Neural cell (in vitro differentiated cells): Measurements from ENCODE around the gene NF1. TPM values are rescaled to one million over a fixed set of nuclear protein-coding genes. Genes with fewer than 3 reads are reported as not detected.

Experiments used
- H2AFZ ChIP-seq: fragments of 200-600, 300-800 bp; sonication (generic), shearing (Covaris generic); 2 replicates; pipeline ENCODE4 v1.6.0; 2014; ENCODE audit warnings: low read depth, mild to moderate bottlenecking, antibody characterized with exemption, low read length, moderate library complexity
- H3F3A ChIP-seq: fragments of 200-600 bp; shearing (Covaris generic); 2 replicates; pipeline ENCODE4 v1.6.1; 2016; ENCODE audit warnings: mild to moderate bottlenecking, moderate library complexity, mixed read lengths, antibody characterized with exemption, low read length; ENCODE audit not compliant: insufficient read depth, poor library complexity, severe bottlenecking
- H3K27ac ChIP-seq: fragments of 200-600, 300-800 bp; sonication (generic), shearing (Covaris generic); 2 replicates; pipeline ENCODE4 v1.5.1; 2014; ENCODE audit warnings: mild to moderate bottlenecking, low read length, moderate library complexity
- H3K27me3 ChIP-seq: fragments of 300-800, 200-600 bp; sonication (generic), shearing (Covaris generic); 2 replicates; pipeline ENCODE4 v1.6.0; 2014; ENCODE audit warnings: mild to moderate bottlenecking, low read depth, low read length, moderate library complexity; ENCODE audit not compliant: insufficient read depth
- H3K36me3 ChIP-seq: fragments of 300-800, 200-600 bp; sonication (generic), shearing (Covaris generic); 2 replicates; pipeline ENCODE4 v1.5.1; 2014; ENCODE audit warnings: mild to moderate bottlenecking, antibody characterized with exemption, low read length, moderate library complexity; ENCODE audit not compliant: insufficient read depth
- H3K4me2 ChIP-seq: fragments of 300-800, 200-600 bp; sonication (generic), shearing (Covaris generic); 2 replicates; pipeline ENCODE4 v1.6.0; 2014; ENCODE audit warnings: mild to moderate bottlenecking, low read length
- H3K4me3 ChIP-seq: fragments of 300-800, 200-600 bp; sonication (generic), shearing (Covaris generic); 2 replicates; pipeline ENCODE4 v1.5.1; 2014; ENCODE audit warnings: mild to moderate bottlenecking, low read length, moderate library complexity
- H3K79me2 ChIP-seq: fragments of 200-600 bp; shearing (Covaris generic); replicated peaks from 2 replicates; pipeline ENCODE4 v1.6.0; 2014; ENCODE audit warnings: mild to moderate bottlenecking, low read length, moderate library complexity; ENCODE audit not compliant: insufficient read depth
- H3K9ac ChIP-seq: fragments of 300-800, 200-600 bp; sonication (generic), shearing (Covaris generic); 2 replicates; pipeline ENCODE4 v1.6.1; 2016; ENCODE audit warnings: mild to moderate bottlenecking, low read length, mixed read lengths
- H3K9me2 ChIP-seq: fragments of 200-600 bp; shearing (Covaris generic); 2 replicates; pipeline ENCODE4 v1.6.1; 2016; ENCODE audit warnings: mild to moderate bottlenecking, low read length, mixed read lengths; ENCODE audit not compliant: insufficient read depth
- H3K9me3 ChIP-seq: fragments of 200-600, 300-800 bp; sonication (generic), shearing (Covaris generic); 2 replicates; pipeline ENCODE4 v1.6.1; 2016; ENCODE audit warnings: mild to moderate bottlenecking, mixed run types, low read length, moderate library complexity, mixed read lengths
- H4K20me1 ChIP-seq: fragments of 200-600 bp; shearing (Covaris generic); 2 replicates; pipeline ENCODE4 v1.6.1; 2016; ENCODE audit warnings: mild to moderate bottlenecking, mixed run types; ENCODE audit not compliant: insufficient read depth
- EP300 ChIP-seq: fragments of 450-650 bp; conservative IDR thresholded peaks from 2 replicates; pipeline ENCODE4 v1.6.1; 2014; ENCODE audit warnings: antibody characterized with exemption, mild to moderate bottlenecking, moderate library complexity; ENCODE audit not compliant: poor library complexity, severe bottlenecking
- EZH2 ChIP-seq: fragments of 200-600, 300-800 bp; shearing (Covaris generic), sonication (generic); IDR thresholded peaks from 2 replicates; pipeline ENCODE4 v1.6.1; 2014; ENCODE audit warnings: antibody characterized with exemption, low read length, borderline replicate concordance, mild to moderate bottlenecking; ENCODE audit not compliant: insufficient read depth, poor library complexity, severe bottlenecking
- MXI1 ChIP-seq: fragments of 450-650 bp; conservative IDR thresholded peaks from 2 replicates; pipeline ENCODE4 v1.6.1; 2014; ENCODE audit warnings: antibody characterized with exemption, mild to moderate bottlenecking; ENCODE audit not compliant: poor library complexity, severe bottlenecking
- POLR2AphosphoS5 ChIP-seq: IDR thresholded peaks from 2 replicates; pipeline ENCODE4 v1.6.1; 2012
- RAD21 ChIP-seq: fragments of 450-650 bp; conservative IDR thresholded peaks from 2 replicates; pipeline ENCODE4 v1.6.1; 2014; ENCODE audit warnings: antibody characterized with exemption, mild to moderate bottlenecking, moderate library complexity
- SMC3 ChIP-seq: fragments of 450-650 bp; conservative IDR thresholded peaks from 2 replicates; pipeline ENCODE4 v1.6.1; 2014; ENCODE audit warnings: antibody characterized with exemption, mild to moderate bottlenecking, moderate library complexity; ENCODE audit not compliant: poor library complexity
- TAF1 ChIP-seq: IDR thresholded peaks from 2 replicates; pipeline ENCODE4 v1.6.1; 2012; ENCODE audit warnings: low read depth
- polyA plus RNA-seq: library from polyadenylated mRNA; depleted of rRNA; stranded (reverse); fragments of >200 nt; gene quantifications from 2 replicates; pipeline ENCODE4 v1.2.3, GENCODE V29; 2014
- TF ChIP-seq, protein P1 (sequence below): IDR thresholded peaks from 2 replicates; pipeline ENCODE4 v1.6.1; 2012; ENCODE audit warnings: borderline replicate concordance
- TF ChIP-seq, protein P2 (sequence below): fragments of 450-650 bp; IDR thresholded peaks from 2 replicates; pipeline ENCODE4 v1.5.1; 2014; ENCODE audit warnings: antibody characterized with exemption, mild to moderate bottlenecking, moderate library complexity; ENCODE audit not compliant: poor library complexity, severe bottlenecking

NF1 gene
- polyA plus RNA-seq, 1 donor from 2014 or later, result 22.4 TPM

DNA sequence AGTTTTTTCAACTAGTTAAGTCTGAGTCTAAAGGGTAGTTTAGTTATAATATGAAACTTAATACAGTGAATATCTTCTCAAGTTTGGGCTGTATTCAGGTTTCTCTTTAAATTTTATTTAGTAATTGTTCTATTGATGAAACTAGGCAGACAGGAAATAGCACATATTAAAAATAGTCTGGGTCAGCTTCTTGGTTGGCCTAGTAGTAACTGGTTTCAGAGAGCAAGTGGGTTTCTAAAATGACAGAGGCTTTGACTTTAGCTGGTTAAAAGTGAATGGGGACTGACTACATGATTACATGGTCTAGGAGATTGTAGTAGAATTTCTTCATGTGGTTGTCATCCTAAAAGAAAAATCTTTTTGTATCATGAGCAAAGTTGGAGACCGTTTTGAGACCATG, 155.5 kb downstream of the NF1 start:
- H3K9ac ChIP-seq, result no peak overlapping the region
- H3K36me3 ChIP-seq, result peaks cover 12% of the 10 kb centered on the region

DNA sequence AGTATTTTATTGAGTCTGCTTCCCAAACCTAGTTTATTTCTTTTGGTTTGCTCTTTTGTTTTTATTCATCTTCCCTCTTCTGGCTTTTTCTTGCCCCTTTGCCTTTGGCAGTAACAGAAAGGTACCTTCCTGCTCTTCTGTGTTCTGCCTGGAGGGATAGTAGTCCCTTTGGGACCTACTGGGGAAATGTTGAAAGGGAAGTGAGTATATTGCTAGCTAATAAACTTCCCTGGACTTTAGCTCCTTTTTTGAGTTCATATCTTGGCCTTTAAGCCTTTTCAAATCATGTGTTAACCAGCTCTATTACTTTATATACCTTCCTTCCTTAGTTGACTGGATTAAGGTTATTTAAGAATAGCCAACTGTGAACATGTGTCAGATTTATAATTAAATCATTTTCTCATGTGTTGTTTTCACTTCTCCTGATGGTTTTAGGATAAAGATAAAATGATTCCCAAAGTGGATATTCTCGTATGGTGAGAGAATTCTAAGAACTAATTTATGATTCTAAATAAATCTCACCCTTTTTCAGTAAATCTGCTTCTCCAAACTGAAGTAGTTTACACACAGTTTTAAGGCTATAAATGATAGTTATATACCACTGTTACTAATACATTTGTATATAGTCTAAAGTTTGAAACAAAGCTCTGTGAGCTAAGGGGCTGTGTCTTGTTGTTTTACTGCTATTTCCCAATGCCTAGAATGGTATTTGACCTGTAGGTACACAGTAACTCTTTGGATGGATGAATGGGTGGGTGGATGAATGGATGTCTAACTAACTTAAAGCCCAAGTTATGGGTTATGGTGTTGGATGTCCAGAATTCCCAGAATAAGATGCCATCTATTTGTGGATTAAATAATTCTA, 156.6 kb downstream of the NF1 start:
- no peaks in the 10 kb centered on the region for H3K79me2 ChIP-seq
- no peak for TF ChIP-seq SMC3
- TF ChIP-seq EZH2, result no peak
- TF ChIP-seq RAD21, result no peak
- TF ChIP-seq POLR2AphosphoS5, result no peak
- TF ChIP-seq TAF1, result no peak
- TF ChIP-seq, protein P1, sequence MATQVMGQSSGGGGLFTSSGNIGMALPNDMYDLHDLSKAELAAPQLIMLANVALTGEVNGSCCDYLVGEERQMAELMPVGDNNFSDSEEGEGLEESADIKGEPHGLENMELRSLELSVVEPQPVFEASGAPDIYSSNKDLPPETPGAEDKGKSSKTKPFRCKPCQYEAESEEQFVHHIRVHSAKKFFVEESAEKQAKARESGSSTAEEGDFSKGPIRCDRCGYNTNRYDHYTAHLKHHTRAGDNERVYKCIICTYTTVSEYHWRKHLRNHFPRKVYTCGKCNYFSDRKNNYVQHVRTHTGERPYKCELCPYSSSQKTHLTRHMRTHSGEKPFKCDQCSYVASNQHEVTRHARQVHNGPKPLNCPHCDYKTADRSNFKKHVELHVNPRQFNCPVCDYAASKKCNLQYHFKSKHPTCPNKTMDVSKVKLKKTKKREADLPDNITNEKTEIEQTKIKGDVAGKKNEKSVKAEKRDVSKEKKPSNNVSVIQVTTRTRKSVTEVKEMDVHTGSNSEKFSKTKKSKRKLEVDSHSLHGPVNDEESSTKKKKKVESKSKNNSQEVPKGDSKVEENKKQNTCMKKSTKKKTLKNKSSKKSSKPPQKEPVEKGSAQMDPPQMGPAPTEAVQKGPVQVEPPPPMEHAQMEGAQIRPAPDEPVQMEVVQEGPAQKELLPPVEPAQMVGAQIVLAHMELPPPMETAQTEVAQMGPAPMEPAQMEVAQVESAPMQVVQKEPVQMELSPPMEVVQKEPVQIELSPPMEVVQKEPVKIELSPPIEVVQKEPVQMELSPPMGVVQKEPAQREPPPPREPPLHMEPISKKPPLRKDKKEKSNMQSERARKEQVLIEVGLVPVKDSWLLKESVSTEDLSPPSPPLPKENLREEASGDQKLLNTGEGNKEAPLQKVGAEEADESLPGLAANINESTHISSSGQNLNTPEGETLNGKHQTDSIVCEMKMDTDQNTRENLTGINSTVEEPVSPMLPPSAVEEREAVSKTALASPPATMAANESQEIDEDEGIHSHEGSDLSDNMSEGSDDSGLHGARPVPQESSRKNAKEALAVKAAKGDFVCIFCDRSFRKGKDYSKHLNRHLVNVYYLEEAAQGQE, result no peak
- no peak for TF ChIP-seq EP300
- TF ChIP-seq, protein P2, sequence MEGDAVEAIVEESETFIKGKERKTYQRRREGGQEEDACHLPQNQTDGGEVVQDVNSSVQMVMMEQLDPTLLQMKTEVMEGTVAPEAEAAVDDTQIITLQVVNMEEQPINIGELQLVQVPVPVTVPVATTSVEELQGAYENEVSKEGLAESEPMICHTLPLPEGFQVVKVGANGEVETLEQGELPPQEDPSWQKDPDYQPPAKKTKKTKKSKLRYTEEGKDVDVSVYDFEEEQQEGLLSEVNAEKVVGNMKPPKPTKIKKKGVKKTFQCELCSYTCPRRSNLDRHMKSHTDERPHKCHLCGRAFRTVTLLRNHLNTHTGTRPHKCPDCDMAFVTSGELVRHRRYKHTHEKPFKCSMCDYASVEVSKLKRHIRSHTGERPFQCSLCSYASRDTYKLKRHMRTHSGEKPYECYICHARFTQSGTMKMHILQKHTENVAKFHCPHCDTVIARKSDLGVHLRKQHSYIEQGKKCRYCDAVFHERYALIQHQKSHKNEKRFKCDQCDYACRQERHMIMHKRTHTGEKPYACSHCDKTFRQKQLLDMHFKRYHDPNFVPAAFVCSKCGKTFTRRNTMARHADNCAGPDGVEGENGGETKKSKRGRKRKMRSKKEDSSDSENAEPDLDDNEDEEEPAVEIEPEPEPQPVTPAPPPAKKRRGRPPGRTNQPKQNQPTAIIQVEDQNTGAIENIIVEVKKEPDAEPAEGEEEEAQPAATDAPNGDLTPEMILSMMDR, result no peak
- TF ChIP-seq MXI1, result no peak
- H3K4me2 ChIP-seq, result no peak overlapping the region
- no peaks in the 10 kb centered on the region for H3K9me3 ChIP-seq
- no peak overlapping the region for H2AFZ ChIP-seq
- H3K9ac ChIP-seq, result no peak overlapping the region
- H3K36me3 ChIP-seq, result peaks cover 12% of the 10 kb centered on the region
- no peaks in the 10 kb centered on the region for H3K27me3 ChIP-seq
- H4K20me1 ChIP-seq, result no peaks in the 10 kb centered on the region
- H3F3A ChIP-seq, result no peaks in the 10 kb centered on the region
- H3K27ac ChIP-seq, result no peak overlapping the region
- no peaks in the 10 kb centered on the region for H3K9me2 ChIP-seq
- no peak overlapping the region for H3K4me3 ChIP-seq

More for the DNA sequence above, 155.5 kb downstream of the NF1 start:
- no peaks in the 10 kb centered on the region for H4K20me1 ChIP-seq
- no peaks in the 10 kb centered on the region for H3K79me2 ChIP-seq
- no peak for TF ChIP-seq EZH2
- TF ChIP-seq EP300, result no peak
- H3K9me3 ChIP-seq, result no peaks in the 10 kb centered on the region
- H3K27ac ChIP-seq, result no peak overlapping the region
- H3K9me2 ChIP-seq, result no peaks in the 10 kb centered on the region
- no peak overlapping the region for H3K4me2 ChIP-seq
- H3F3A ChIP-seq, result no peaks in the 10 kb centered on the region
- no peaks in the 10 kb centered on the region for H3K27me3 ChIP-seq
- H2AFZ ChIP-seq, result no peak overlapping the region
- H3K4me3 ChIP-seq, result no peak overlapping the region
